Fibroblast of the conjunctiva (primary cell): ENCODE data around the gene ZMYM4.

Source experiments
- DNase-seq: peaks from one replicate; pipeline ENCODE4 v3.0.0-alpha.2; 2010; ENCODE audit warnings: low read depth

Gene ZMYM4

GRCh38 chr1:35278886-35279554 is 10.5 kb downstream of the ZMYM4 start:
- no peak for DNase-seq

GRCh38 chr1:35279555-35279904 is 11.0 kb downstream of the ZMYM4 start:
- no peak for DNase-seq

GRCh38 chr1:35280006-35280405 is 11.5 kb downstream of the ZMYM4 start:
- DNase-seq, result no peak

- DNase-seq, result no peak
Measured at GRCh38 chr1:35281565-35281964, 13.1 kb downstream of the ZMYM4 start.

- no peak for DNase-seq
Measured at GRCh38 chr1:35282172-35282571, 13.7 kb downstream of the ZMYM4 start.

- DNase-seq, result no peak
Measured at GRCh38 chr1:35284852-35285251, 16.3 kb downstream of the ZMYM4 start.

GRCh38 chr1:35285771-35286606 is 17.5 kb downstream of the ZMYM4 start:
- DNase-seq, result no peak

GRCh38 chr1:35287807-35288640 is 19.5 kb downstream of the ZMYM4 start:
- peak; percentile 13 for DNase-seq

GRCh38 chr1:35288761-35289160 is 20.3 kb downstream of the ZMYM4 start:
- no peak for DNase-seq

GRCh38 chr1:35290452-35290851 is 21.9 kb downstream of the ZMYM4 start:
- no peak for DNase-seq

- no peak for DNase-seq
Measured at GRCh38 chr1:35294809-35295208, 26.3 kb downstream of the ZMYM4 start.

GRCh38 chr1:35297886-35298285 is 29.4 kb downstream of the ZMYM4 start:
- DNase-seq, result no peak

- peak; percentile 17 for DNase-seq
Measured at GRCh38 chr1:35298464-35298863, 30.0 kb downstream of the ZMYM4 start.

GRCh38 chr1:35300376-35300775 is 31.9 kb downstream of the ZMYM4 start:
- no peak for DNase-seq

GRCh38 chr1:35301674-35302392 is 33.3 kb downstream of the ZMYM4 start:
- DNase-seq, result no peak

GRCh38 chr1:35305383-35305782 is 36.9 kb downstream of the ZMYM4 start:
- no peak for DNase-seq

GRCh38 chr1:35315649-35316048 is 47.1 kb downstream of the ZMYM4 start:
- no peak for DNase-seq

GRCh38 chr1:35316264-35316663 is 47.8 kb downstream of the ZMYM4 start:
- no peak for DNase-seq

- no peak for DNase-seq
Measured at GRCh38 chr1:35319988-35320713, 51.6 kb downstream of the ZMYM4 start.

- DNase-seq, result no peak
Measured at GRCh38 chr1:35320937-35321336, 52.4 kb downstream of the ZMYM4 start.

- peak; percentile 4 for DNase-seq
Measured at GRCh38 chr1:35324486-35324885, 56.0 kb downstream of the ZMYM4 start.
